Panc1 (cell line): ENCODE measurements around the gene NUBP1. TPM values are rescaled to one million over a fixed set of nuclear protein-coding genes. Genes with fewer than 3 reads are reported as not detected.
A peak's percentile ranks its signal among the peaks of the same experiment; 100 is the strongest.

ENCODE experiments used
- ATAC-seq: fragments of 200-7000 bp; cut with Tn5 transposase; 2 replicates; pipeline ENCODE4 v1.9.1; 2020; ENCODE audit warnings: mild to moderate bottlenecking, moderate library complexity
- BruUV-seq: library from RNA; stranded (reverse); fragments of 400-500 nt; replicated peaks from 2 replicates; lab custom pipeline; 2021; lab: Mats Ljungman, UMichigan
- CTCF ChIA-PET: fragments of 300-600 bp; sonication (Branson Sonifier 250); formaldehyde crosslinking; loops from one replicate; lab custom pipeline; 2022; ENCODE audit warnings: antibody characterized with exemption; lab: Charles Lee
- POLR2A ChIA-PET: fragments of 300-600 bp; sonication (Branson Sonifier 250); formaldehyde crosslinking; loops from one replicate; lab custom pipeline; 2022; ENCODE audit warnings: antibody characterized with exemption; lab: Charles Lee
- DNase-seq: peaks from one replicate; pipeline ENCODE4 v3.0.0-alpha.2; 2010; ENCODE audit warnings: low read depth, low spot score
- H3K27ac ChIP-seq: 2 replicates; pipeline ENCODE4 v1.5.1; 2011; ENCODE audit warnings: mild to moderate bottlenecking, low read length, inconsistent platforms
- H3K27me3 ChIP-seq: fragments of 200-500 bp; sonication (Bioruptor generic); 2 replicates; pipeline ENCODE4 v1.6.0; 2014; ENCODE audit warnings: low read length, inconsistent platforms; ENCODE audit not compliant: control insufficient read depth, insufficient read depth
- H3K36me3 ChIP-seq: fragments of 200-500 bp; sonication (Bioruptor generic); 2 replicates; pipeline ENCODE4 v1.5.1; 2014; ENCODE audit warnings: inconsistent platforms, mild to moderate bottlenecking, low read length, moderate library complexity; ENCODE audit not compliant: control insufficient read depth, insufficient read depth
- H3K4me1 ChIP-seq: 2 replicates; pipeline ENCODE4 v1.5.1; 2011; ENCODE audit warnings: inconsistent platforms, mild to moderate bottlenecking, low read length, moderate library complexity; ENCODE audit not compliant: control insufficient read depth, insufficient read depth
- H3K4me3 ChIP-seq, 2 experiments: 2 replicates each; pipeline ENCODE4 v1.5.1; 2011 to 2012; ENCODE audit warnings: low read depth in 2 of 2, low read length in 2 of 2, mild to moderate bottlenecking in 2 of 2, inconsistent platforms in 1 of 2, moderate library complexity in 1 of 2
- H3K9me3 ChIP-seq: fragments of 200-500 bp; sonication (Bioruptor generic); 2 replicates; pipeline ENCODE4 v1.5.1; 2014; ENCODE audit warnings: low read depth, mild to moderate bottlenecking, inconsistent platforms, low read length, moderate library complexity; ENCODE audit not compliant: control insufficient read depth, insufficient read depth
- CTCF ChIP-seq: fragments of 450-650 bp; IDR thresholded peaks from 2 replicates; pipeline ENCODE4 v1.5.1; 2017; ENCODE audit warnings: mild to moderate bottlenecking
- POLR2AphosphoS5 ChIP-seq: IDR thresholded peaks from 2 replicates; pipeline ENCODE4 v1.6.1; 2012; ENCODE audit warnings: mild to moderate bottlenecking, low read depth, low read length, moderate library complexity
- REST ChIP-seq, 2 experiments: IDR thresholded peaks; 2 replicates each; pipeline ENCODE4 v1.6.1; 2011 to 2012; ENCODE audit warnings: low read depth in 2 of 2, control low read depth in 1 of 2, low read length in 1 of 2, mild to moderate bottlenecking in 1 of 2, moderate library complexity in 1 of 2; ENCODE audit not compliant: insufficient read depth in 1 of 2
- SIN3A ChIP-seq: IDR thresholded peaks from 2 replicates; pipeline ENCODE4 v1.6.1; 2012; ENCODE audit warnings: low read depth, mild to moderate bottlenecking, low read length, moderate library complexity, borderline replicate concordance; ENCODE audit not compliant: insufficient read depth
- TCF7L2 ChIP-seq: IDR thresholded peaks from 2 replicates; pipeline ENCODE4 v1.6.1; 2011; ENCODE audit warnings: mild to moderate bottlenecking, low read depth, low read length, inconsistent platforms
- in situ Hi-C: cut with HindIII; loops from 2 replicates; pipeline ENCODE4 v1.10.0; 2016; ENCODE audit warnings: low sequenced_read_pairs, low pct_unique_long_range_greater_than_20kb
- intact Hi-C: fragments of 100-400 bp; cut with micrococcal nuclease; formaldehyde crosslinking; loops from one replicate; pipeline ENCODE4 v1.10.0; 2022; ENCODE audit not compliant: unreplicated experiment
- total RNA-seq: library from RNA; stranded (reverse); gene quantifications from one replicate; pipeline ENCODE4 v1.2.1, GENCODE V29; 2021; ENCODE audit not compliant: unreplicated experiment

NUBP1 gene
- total RNA-seq, 1 experiment from 2014 or later = 27.5 TPM

- POLR2A ChIA-PET = no interaction called here
- intact Hi-C loops = no loop called here
- H3K27ac ChIP-seq = no peak overlapping the region
- in situ Hi-C loops = no loop called here
- no peaks in the 10 kb centered on the region for H3K9me3 ChIP-seq
- ATAC-seq (0 out of 2 replicates have a peak, but pooled peaks have one; percentile 12), DNase-seq (no peak)
- no peaks in the 10 kb centered on the region for H3K4me1 ChIP-seq
- TF ChIP-seq TCF7L2 (no peak), POLR2AphosphoS5 (no peak), REST (IDR thresholded peaks at IDR 0.05; ENCODE audit: insufficient read depth in 1 of 2, low read depth in 2 of 2, low read length in 1 of 2) (no peak), SIN3A (no peak)
- no peak overlapping the region for H3K4me3 ChIP-seq
- H3K36me3 ChIP-seq = no peaks in the 10 kb centered on the region
- peaks cover 2% of the 10 kb centered on the region; the same call in 1 of the 2 replicates for H3K27me3 ChIP-seq
- no TSS peak for BruUV-seq
- CTCF ChIA-PET = no interaction called here
Observed at GRCh38 chr16:10694306-10694705, 49.3 kb upstream of the NUBP1 start.

- Histone ChIP-seq H3K36me3 (no peaks in the 10 kb centered on the region), H3K4me3 (no peak within 1 kb of the TSS), H3K27ac (no peak within 1 kb of the TSS), H3K9me3 (no peaks in the 10 kb centered on the region), H3K4me1 (no peaks in the 10 kb centered on the region), H3K27me3 (no peaks in the 10 kb centered on the region; the same call in 1 of the 2 replicates)
- ATAC-seq (no peak), DNase-seq (no peak)
- no peak for TF ChIP-seq TCF7L2
- TF ChIP-seq REST (IDR thresholded peaks at IDR 0.05; ENCODE audit: insufficient read depth in 1 of 2, low read depth in 2 of 2, low read length in 1 of 2) = no peak
- TF ChIP-seq CTCF = no peak
- TF ChIP-seq SIN3A = no peak
- no peak for TF ChIP-seq POLR2AphosphoS5
- BruUV-seq = no TSS peak
- ChIA-PET CTCF (no interaction called here), POLR2A (no interaction called here)
- intact Hi-C loops = no loop called here
- in situ Hi-C loops = no loop called here
Observed at GRCh38 chr16:10694830-10695229, 48.8 kb upstream of the NUBP1 start, which contains the start of gene TEKT5. Gene TEKT5, minus strand, starts transcription at chr16:10694930. Its CDS starts 57 bp downstream, at chr16:10694873.
